ENCODE data around the gene IL1RAPL1.

DNA sequence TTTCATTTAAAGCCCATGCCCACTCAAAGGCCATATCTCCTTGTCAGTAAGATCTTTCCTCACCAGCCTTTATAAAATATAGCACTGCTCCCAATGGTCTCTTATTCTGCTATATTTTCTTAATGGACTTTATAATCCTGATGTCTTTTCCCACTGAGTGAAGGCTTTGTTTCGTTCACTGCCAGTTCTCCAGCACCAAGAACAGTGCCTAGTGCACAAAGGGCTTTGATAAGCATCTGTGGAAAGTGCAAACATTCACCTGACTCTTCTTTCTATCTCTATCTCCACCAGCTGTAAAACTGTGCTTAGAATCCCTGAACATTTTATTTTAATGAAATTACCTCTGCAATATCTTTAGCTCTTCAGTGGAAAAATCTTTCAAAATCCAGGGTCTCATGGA lies 1054.2 kb downstream of the IL1RAPL1 start:
- TF ChIP-seq, protein P1, sequence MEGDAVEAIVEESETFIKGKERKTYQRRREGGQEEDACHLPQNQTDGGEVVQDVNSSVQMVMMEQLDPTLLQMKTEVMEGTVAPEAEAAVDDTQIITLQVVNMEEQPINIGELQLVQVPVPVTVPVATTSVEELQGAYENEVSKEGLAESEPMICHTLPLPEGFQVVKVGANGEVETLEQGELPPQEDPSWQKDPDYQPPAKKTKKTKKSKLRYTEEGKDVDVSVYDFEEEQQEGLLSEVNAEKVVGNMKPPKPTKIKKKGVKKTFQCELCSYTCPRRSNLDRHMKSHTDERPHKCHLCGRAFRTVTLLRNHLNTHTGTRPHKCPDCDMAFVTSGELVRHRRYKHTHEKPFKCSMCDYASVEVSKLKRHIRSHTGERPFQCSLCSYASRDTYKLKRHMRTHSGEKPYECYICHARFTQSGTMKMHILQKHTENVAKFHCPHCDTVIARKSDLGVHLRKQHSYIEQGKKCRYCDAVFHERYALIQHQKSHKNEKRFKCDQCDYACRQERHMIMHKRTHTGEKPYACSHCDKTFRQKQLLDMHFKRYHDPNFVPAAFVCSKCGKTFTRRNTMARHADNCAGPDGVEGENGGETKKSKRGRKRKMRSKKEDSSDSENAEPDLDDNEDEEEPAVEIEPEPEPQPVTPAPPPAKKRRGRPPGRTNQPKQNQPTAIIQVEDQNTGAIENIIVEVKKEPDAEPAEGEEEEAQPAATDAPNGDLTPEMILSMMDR (IDR thresholded peaks at IDR 0.05; ENCODE audit: insufficient read depth, low read depth, low read length) = no peak
- TF ChIP-seq EZH2 (IDR thresholded peaks at IDR 0.05; ENCODE audit: insufficient read depth, low read length) = no peak
